Posterior vena cava (tissue), 2 donors: ENCODE results near the gene BTBD1. TPM values are rescaled to one million over a fixed set of nuclear protein-coding genes. Genes with fewer than 3 reads are reported as not detected.

Experiments
- DNase-seq: peaks from one replicate; pipeline ENCODE4 v3.0.0-alpha.2; 2020; ENCODE audit warnings: low spot score
- intact Hi-C, 2 donors: fragments of 100-400 bp; cut with DNase I; formaldehyde crosslinking; loops; one replicate each; pipeline versions ENCODE4 v1.14.1 to v1.14.2; 2022 to 2023
- microRNA-seq, 2 donors: library from miRNA; unstranded; fragments of <30 nt; microRNA quantifications; one replicate each; pipeline ENCODE4 v1.2.0, GENCODE V29; 2020 to 2021; ENCODE audit warnings: borderline microRNAs expressed in 2 of 2
- total RNA-seq, 2 donors: library from RNA; stranded (reverse); fragmentation: NEBNext Ultra II Directional; extraction: Animal tissue kit (Norgen Biotek cat#: 25700); gene quantifications; one replicate each; pipeline ENCODE4 v1.2.1, GENCODE V29; 2021
- donor health status: DM: yes; HTN: yes; CAD: no.
- donor health status: DM: yes; HTN: yes; CAD: no.

The BTBD1 gene
- total RNA-seq, 2 donors from 2014 or later: 42.4 TPM

DNA sequence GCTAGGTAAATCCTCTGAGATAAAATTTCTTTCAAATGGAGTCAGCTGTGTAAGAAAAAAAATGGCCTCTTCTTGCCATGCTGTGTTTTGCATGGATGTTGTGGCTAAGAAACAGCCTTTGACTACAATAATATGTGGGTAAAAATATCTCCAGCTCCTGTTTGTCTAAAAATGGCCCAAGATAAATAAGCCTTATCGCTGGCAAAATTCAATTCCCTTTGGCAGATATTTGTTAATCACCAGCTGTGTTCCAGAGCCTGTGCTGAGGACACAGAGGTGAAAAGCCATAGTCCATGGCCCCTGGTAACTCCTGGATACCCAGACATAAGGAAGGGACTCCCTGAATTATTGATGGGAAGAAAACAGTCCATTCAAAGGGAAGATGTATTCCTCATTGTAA, 96.4 kb downstream of the BTBD1 start:
- intact Hi-C loops: no loop called here
- DNase-seq: no peak

DNA sequence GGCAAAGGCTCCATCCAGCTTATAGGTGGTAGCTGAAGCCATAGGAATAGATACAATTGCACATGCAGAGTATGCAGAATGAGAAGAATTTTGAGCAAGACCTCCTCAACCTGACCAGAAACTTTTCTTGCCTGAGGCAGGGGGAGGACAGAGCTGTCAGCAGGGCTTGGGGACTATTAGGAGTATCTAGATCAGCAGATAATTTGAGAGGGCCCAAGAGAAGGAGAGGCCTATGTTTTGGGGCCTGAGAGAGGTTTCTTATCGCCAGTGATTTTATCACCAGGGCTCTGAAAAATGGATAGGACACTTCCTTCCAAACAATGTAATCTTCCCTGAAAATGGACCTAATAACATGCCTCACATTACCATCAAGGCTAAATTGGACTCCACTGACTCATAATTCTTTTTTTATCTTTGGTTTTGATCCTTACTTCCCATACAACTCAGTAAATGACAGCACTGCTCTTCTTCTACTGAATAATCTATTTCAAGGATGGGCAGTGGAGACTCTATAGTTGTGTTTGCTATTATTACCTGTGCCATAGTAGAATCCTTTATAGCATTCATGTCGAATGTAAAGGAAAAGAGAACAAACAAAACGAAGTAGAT, 96.9 kb downstream of the BTBD1 start:
- DNase-seq: no peak
- intact Hi-C loops: no loop called here

DNA sequence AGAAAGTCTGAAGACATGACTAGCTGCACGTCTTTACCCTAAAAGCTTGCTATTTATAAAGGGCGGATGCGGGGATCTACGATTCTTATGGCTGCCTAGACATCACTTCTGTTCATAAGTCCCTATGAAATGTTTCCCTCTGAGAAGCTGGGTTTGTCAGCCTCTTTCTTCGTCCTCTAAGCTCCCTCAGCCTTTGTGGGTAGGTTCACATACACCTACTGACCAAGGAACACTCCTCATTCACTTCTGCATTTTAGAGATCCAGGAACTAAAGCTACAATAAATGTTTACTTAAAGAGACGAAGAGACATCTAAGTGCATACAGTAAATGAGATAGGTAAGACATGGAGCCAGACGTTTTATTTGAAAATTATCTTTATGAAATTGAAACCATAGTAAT, 97.7 kb downstream of the BTBD1 start:
- intact Hi-C loops: no loop called here
- DNase-seq: no peak

DNA sequence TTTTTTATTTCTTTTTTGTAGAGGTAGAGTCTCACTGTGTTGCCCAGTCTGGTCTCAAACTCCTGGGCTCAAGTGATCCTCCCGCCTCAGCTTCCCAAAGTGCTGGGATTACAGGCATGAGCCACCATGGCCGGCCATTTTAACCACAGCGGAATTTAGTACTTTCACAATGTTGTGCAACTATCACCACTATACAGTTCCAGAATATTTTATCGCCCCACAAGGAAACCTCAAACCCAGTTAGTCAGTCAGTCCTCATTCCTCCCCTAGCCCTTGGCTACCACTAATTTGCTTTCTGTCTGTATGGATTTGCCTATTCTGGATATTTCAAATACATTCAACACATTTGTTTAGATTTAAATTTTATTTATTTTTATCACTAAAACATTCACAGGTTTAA, 99.0 kb downstream of the BTBD1 start:
- intact Hi-C loops: no loop called here

DNA sequence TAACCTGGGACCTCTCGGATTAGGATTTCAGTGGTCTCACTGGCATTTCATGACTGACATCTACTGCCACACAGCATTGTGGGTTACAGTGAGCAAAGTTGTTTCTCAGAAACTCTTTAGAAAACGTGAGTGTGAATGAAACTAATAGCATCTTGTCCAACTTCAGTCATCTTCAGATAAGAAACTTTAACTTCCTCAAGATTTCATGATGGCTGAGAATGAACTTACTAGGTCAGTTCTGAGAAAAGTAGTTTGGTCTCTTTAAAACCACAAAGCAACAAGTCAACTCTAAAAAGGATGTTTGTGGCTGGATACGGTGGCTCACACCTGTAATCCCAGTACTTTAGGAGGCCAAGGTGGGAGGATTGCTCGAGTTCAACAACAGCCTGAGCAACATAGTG, 100.4 kb downstream of the BTBD1 start:
- intact Hi-C loops: no loop called here
- no peak for DNase-seq

More for the DNA sequence above, 99.0 kb downstream of the BTBD1 start:
- no peak for DNase-seq

Small RNAs within 50 kb of the gene (microRNA-seq; reads per million reads assigned to microRNA genes)
- gene MIR4515: 0 reads per million in 2 donors

Other genes starting within 250 kb of the BTBD1 start
- 1 to 10 TPM; 2.7 to 3.0 TPM for gene HOMER2, start 114.5 kb downstream of the BTBD1 start, total RNA-seq
- 10 to 100 TPM; 12.8 to 14.2 TPM for gene RAMAC, start 81.0 kb downstream of the BTBD1 start, total RNA-seq
- gene C15orf40, start 55.6 kb downstream of the BTBD1 start, total RNA-seq: 10 to 100 TPM; 11.0 to 13.0 TPM
- 1 to 10 TPM; 6.9 to 8.1 TPM for gene TM6SF1, start 40.4 kb upstream of the BTBD1 start, total RNA-seq
- gene HDGFL3, start 140.6 kb upstream of the BTBD1 start, total RNA-seq: 10 to 100 TPM; 57.9 to 70.0 TPM
- under 1 TPM; 0.19 to 0.29 TPM for gene BNC1, start 217.4 kb upstream of the BTBD1 start, total RNA-seq